ENCODE results near the gene ZNF182.
"Not testable (repeated sequence)": the region's sequence is repeated elsewhere in the genome, so short reads cannot be mapped to it uniquely, and the experiment has no call there.

Gene ZNF182

DNA sequence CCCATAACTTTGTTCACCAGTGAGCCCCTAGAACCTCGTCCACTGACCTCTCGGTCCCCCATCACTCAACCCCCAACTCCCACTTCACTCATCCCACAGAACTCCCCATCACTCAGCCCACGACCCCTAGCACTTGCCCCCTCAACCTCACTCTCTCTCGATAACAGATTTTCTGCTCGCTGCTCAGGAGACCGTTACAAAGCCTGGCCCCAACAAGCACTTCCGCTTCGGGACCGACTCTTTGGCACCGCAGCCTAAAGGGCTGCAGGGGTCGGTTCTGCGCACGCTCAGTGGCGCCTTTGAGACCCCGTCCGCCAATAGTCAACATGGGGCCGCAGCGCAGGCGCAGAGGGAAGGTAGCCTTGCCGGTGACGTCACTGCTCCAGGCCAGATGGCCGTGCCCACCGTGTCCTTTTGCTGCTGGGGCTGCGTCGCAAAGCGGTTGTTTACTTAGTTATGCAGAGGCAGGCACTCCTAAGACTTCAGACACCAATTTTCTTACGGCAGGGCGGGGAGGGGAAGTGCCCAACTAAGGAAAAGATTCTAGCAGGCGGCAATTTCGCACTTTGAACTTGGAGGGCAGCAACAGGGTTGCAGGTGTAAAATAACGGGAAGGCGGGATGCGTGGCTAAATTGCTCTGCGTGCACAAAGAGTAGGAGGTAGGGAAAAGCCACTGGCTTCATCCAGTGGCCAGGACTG lies at the start of gene ZNF182:
TSS of gene ZNF182 (minus strand) at position 232 of the 700 bp plus-strand sequence. CDS start 1,380 bp downstream, outside the sequence.
- peak; percentile 95 for DNase-seq

DNA sequence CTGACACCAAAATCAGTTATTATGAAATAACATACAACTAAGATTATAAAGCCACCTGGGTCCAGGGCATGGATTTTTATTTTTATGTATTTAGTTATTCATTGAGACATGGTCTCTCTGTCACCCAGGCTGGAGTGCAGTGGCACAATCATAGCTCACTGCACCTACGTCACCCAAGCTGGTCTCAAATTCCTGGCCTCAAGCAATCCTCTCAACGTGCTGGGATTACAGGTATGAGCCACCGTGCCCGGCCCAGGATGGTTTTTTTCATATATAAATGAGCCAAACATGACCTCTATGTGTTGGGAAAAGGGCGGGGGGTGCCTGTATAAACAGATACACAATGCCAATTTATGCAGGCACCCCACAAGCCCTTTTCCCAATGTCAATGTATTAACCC lies 43.1 kb upstream of the ZNF182 start:
- no peak for DNase-seq

- no peak for DNase-seq
Observed at GRCh38 chrX:48045410-48046311, 41.9 kb upstream of the ZNF182 start.

DNA sequence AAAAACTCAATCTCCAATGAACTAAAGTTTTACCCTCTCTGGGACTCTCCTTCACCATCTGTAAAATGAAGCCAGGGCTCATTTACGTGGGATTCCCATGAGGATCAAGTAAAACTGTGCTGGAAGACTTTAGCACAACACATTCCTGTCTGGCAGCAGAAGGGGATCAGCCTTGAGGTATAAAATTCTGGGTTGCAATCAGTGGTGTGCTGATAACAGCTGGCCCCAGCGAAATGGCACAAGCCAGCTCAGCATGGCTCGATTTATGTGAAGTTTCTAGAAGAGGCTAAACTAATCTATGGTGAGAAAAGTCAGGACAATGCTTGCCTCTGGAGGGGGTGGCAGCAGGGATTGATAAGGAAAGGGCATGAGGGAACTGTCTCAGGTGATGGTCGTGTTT lies 39.3 kb upstream of the ZNF182 start:
- no peak for DNase-seq

GRCh38 chrX:48035891-48036290 lies 32.1 kb upstream of the ZNF182 start:
- DNase-seq: no peak

- not testable (repeated sequence) for DNase-seq
Observed at GRCh38 chrX:48030641-48031173, 26.9 kb upstream of the ZNF182 start.

- DNase-seq: no peak
Observed at GRCh38 chrX:48030237-48030636, 26.4 kb upstream of the ZNF182 start.

GRCh38 chrX:48028091-48028490 lies 24.3 kb upstream of the ZNF182 start:
- no peak for DNase-seq

DNA sequence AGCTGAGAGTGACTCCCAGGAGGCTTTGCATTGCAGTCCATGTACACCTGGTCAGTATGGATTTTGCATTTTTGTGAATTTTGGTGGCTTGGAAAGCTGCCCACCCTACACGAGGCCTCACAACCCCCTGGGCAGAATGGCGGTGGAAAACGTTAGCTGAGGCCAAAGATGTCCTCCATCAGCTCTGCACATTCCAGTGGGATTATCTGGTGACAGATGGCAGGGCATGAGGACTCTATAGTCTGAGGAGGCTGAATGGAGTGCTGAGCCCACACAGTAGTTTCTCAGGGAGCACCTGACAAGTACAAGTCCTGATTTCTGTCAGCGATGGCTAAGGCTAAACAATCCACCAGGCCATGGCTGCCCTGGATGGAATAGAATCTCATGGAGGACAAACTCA lies 23.8 kb upstream of the ZNF182 start:
- DNase-seq: not testable (repeated sequence)

- peak; percentile 66 for DNase-seq
Observed at GRCh38 chrX:48025561-48025960, 21.8 kb upstream of the ZNF182 start.

- no peak for DNase-seq
Observed at GRCh38 chrX:48022738-48023137, 18.9 kb upstream of the ZNF182 start.

DNA sequence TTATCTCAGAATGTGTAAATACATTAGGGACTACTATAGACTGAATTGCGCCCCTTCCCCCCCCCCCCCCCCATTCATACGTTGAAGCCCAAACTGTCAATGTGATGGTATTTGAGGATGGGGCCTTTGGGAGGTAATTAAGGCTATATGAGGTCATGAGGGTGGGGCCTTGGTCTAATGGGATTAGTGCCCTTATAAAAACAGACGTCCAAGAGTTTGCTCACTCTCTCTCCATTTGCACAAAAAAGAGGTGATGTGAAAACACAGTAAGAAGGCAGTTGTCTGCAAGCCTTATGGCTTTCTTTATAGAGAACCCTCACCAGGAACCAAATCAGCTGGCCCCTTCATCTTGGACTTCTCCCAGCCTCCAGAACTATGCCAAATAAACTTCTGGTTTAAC lies 18.3 kb upstream of the ZNF182 start:
- DNase-seq: no peak

DNA sequence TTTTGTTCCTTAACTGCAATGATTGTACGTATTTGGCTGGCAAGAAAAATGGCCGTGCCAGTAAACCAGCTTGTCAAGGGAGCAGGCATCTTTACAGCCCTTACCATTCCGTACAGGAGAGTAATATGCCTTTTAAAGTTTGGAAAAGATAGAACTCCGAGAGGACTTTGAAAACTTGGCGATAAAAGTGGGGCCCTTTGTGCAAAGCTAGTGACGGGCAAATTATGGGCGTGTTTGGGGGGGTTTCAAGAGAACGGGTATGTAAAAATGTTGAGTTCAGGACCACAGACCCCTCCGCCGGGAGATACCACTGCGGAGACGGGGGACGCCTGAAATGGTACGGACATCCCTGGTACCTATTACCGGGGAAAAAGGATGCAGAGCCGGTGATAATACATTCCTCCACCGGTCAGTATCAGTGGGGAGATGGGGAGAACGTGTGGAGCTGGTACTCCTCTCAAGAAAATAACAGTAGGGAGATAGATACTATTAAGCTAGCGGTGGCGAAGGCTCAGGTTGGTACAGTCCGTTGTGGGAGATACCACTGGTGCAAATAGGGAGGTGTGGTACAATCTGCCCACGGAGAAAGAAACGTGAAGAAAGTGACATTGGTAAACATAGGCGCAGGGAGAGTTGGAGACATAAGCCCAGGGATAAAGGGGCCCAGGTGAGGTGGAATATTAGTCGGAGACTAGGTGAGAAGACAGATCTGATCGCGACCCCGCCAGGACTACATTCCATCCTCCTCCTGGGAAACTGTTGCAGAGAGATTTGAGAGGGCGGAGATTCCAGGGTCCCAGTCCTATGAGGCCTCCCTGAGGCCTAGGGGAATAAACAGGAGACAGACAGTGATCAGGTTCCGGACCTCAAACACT lies 17.5 kb upstream of the ZNF182 start:
- DNase-seq: peak; percentile 84

GRCh38 chrX:48020472-48020871 lies 16.7 kb upstream of the ZNF182 start:
- peak; percentile 39 for DNase-seq

GRCh38 chrX:48019892-48020291 lies 16.1 kb upstream of the ZNF182 start:
- not testable (repeated sequence) for DNase-seq

- DNase-seq: not testable (repeated sequence)
Observed at GRCh38 chrX:48016583-48017310, 13.0 kb upstream of the ZNF182 start.

- not testable (repeated sequence) for DNase-seq
Observed at GRCh38 chrX:48009445-48009960, 5.7 kb upstream of the ZNF182 start.

DNA sequence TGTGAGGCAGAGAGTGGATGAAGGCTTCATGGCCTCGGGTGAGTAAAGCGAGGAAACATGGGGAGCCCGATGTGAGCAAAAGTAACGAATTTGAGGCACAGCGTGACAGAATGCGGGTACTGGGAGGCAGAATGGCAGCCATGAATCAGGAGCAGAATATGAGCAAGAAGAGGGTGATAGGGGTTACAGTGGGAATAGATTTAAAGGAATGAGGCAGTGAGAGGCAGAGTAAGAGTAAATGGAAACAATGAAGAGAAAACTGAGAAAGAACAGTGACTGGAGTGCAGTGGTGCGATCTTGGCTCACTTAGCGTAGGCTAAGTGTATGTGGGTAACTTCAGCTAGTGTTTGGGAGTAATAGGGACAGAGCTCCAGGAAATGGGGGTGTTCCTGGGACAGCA lies 2.9 kb upstream of the ZNF182 start, which contains the start of gene SPACA5:
TSS of gene SPACA5 (plus strand) at position 301 of the 400 bp plus-strand sequence. CDS start 815 bp downstream, outside the sequence.
- not testable (repeated sequence) for DNase-seq

DNA sequence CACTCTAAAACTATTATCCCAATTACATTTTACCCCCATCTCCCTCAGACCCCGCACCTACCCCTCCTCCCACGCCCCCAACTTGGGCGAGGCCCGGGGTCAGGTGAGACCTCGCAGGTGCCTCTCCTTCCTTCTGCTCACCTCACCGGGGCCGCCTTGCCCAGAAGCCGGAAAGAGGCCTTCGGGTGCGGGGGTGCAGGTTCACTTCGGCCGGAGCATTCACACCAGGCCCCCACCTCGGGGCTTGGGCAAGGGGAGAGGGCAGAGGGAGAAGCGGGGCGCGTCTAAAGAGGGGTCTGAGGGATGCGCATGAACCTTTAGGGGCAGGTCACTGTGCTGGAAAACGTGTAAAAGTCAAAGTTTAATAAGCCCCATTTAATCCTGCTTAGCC lies 427 bp downstream of the ZNF182 start:
- DNase-seq: peak; percentile 18

DNA sequence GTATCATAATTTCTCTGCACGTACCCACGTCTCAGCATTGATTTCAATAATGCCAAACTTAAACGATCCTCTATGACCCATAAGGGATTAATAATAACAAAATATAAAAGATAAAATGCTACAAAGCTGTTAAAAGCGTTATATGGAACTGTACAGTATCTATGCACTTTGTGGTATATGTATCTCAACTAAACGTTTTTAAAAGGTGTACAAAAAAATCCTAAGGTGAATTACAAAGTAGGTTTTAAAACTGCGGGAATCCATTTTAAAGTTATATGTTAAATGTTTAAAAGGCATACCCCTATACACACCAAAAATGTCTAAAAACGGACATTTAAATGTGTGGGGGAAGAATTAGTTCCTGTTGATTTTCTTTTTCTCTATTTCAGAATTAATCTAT lies 860 bp downstream of the ZNF182 start:
- DNase-seq: no peak

DNA sequence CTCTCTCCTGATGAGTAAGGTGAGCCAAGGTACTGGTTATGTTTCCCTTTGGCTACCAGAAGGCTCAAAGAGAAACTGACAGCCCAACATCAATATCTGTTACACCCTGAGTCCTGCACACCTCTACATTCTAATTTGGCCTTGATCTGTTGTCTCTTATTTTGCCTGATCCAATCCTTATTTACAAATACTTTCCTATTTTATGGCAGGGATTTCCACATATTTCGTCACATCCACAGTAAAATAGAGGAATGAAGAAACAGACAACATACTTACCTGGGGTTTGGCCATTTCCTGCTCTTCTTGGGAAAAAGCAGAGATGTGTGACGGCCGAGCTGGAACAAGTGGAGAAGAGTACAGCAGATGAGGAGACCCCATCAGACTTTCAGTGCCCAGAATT lies 1.5 kb downstream of the ZNF182 start:
- DNase-seq: no peak

DNA sequence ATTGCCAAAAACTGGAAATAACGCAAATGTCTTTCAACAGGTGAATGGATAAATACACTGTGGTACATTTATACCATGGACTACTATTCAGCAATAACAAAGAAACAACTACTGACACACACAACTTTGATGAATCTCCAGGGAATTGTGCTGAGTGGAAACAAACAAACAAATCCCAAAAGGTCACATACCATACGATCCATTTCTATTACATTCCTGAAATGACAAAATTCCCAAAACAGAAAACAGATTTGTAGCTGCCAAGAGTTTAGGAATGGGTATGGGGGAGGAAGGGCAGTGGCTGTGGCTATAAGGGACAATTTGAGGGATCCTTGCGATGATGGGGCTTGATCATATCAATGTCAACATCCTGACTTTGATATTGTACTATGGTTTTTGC lies 2.5 kb downstream of the ZNF182 start:
- DNase-seq: no peak

Data from CD4-positive, alpha-beta T cell treated with Interleukin-21 for 1 hour (primary cell).